GM06990 (cell line): ENCODE results near the gene MICAL3.

Experiments
- DNase-seq: peaks from one replicate; pipeline ENCODE4 v3.0.0-alpha.2; 2011; ENCODE audit not compliant: insufficient read length; ENCODE audit errors: extremely low read depth
- H3K27me3 ChIP-seq: replicated peaks from 2 replicates; pipeline ENCODE4 v1.6.0; 2011; ENCODE audit warnings: low read length; ENCODE audit not compliant: control insufficient read depth, insufficient read depth
- H3K36me3 ChIP-seq: 2 replicates; pipeline ENCODE4 v1.5.1; 2011; ENCODE audit warnings: low read length; ENCODE audit not compliant: control insufficient read depth, insufficient read depth
- H3K4me3 ChIP-seq: replicated peaks from 2 replicates; pipeline ENCODE4 v1.5.1; 2011; ENCODE audit warnings: low read depth, mild to moderate bottlenecking, control low read depth, low read length
- TF ChIP-seq, protein P1 (sequence below): IDR thresholded peaks from 2 replicates; pipeline ENCODE4 v1.5.1; 2011; ENCODE audit warnings: low read length, control low read depth, mild to moderate bottlenecking, inconsistent platforms; ENCODE audit not compliant: insufficient read depth, poor library complexity, severe bottlenecking

The MICAL3 gene

DNA sequence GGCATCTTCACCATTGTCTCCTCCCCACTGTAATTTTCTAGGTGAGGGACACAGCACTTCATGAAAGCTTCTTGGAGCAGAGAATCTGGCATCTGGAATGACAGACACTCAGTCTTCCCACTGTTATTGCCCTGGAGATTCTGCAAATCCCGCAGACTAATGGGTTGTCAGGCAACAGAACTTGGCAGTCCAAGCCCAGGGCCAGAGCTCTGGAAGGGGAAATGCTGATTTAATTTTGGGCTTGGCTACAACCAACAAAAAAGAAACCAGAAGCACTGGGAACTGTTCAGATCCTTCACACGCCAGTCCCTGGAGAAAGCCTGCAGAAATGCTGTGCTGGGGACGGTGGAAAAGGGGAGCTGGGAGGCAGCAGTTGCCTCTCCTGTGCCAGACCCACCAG, 178.6 kb downstream of the MICAL3 start:
- TF ChIP-seq, protein P1, sequence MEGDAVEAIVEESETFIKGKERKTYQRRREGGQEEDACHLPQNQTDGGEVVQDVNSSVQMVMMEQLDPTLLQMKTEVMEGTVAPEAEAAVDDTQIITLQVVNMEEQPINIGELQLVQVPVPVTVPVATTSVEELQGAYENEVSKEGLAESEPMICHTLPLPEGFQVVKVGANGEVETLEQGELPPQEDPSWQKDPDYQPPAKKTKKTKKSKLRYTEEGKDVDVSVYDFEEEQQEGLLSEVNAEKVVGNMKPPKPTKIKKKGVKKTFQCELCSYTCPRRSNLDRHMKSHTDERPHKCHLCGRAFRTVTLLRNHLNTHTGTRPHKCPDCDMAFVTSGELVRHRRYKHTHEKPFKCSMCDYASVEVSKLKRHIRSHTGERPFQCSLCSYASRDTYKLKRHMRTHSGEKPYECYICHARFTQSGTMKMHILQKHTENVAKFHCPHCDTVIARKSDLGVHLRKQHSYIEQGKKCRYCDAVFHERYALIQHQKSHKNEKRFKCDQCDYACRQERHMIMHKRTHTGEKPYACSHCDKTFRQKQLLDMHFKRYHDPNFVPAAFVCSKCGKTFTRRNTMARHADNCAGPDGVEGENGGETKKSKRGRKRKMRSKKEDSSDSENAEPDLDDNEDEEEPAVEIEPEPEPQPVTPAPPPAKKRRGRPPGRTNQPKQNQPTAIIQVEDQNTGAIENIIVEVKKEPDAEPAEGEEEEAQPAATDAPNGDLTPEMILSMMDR: no peak
- DNase-seq: no peak
- Histone ChIP-seq H3K36me3 (no peaks in the 10 kb centered on the region), H3K4me3 (no peak overlapping the region), H3K27me3 (no peaks in the 10 kb centered on the region)

GRCh38 chr22:17845327-17845726, 179.0 kb downstream of the MICAL3 start:
- no peak for DNase-seq
- Histone ChIP-seq H3K36me3 (no peaks in the 10 kb centered on the region), H3K27me3 (no peaks in the 10 kb centered on the region), H3K4me3 (no peak overlapping the region)
- TF ChIP-seq, protein P1: no peak

- DNase-seq: no peak
- H3K27me3 ChIP-seq: no peaks in the 10 kb centered on the region
- no peaks in the 10 kb centered on the region for H3K36me3 ChIP-seq
- H3K4me3 ChIP-seq: no peak overlapping the region
- TF ChIP-seq, protein P1: no peak
These were observed 180.2 kb downstream of the MICAL3 start for GRCh38 chr22:17844150-17844549.

DNA sequence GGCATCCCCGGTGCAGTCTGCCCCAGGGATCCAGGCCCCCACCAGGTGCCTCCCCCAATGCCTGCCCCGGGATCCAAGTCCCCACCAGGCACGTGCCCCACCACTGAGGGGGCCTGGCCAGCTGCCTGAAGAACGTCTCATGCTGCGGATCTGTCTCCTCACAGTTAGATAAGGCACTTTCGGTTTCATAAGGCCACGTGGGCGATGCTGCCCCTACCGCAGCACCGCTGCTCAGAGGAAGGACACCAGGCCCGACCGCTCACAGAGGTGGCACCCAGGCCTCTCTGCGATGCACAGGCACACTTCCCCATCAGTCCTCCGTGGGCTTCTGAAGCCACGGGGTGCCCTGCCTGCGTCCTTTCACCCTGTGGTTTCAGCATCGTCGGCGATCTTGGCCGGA, 182.0 kb downstream of the MICAL3 start:
- no peak for DNase-seq
- H3K36me3 ChIP-seq: no peaks in the 10 kb centered on the region
- H3K27me3 ChIP-seq: no peaks in the 10 kb centered on the region
- no peak overlapping the region for H3K4me3 ChIP-seq
- TF ChIP-seq, protein P1: no peak

- no peaks in the 10 kb centered on the region for H3K36me3 ChIP-seq
- no peaks in the 10 kb centered on the region for H3K27me3 ChIP-seq
- no peak for DNase-seq
- TF ChIP-seq, protein P1: no peak
- H3K4me3 ChIP-seq: no peak overlapping the region
These were observed 182.5 kb downstream of the MICAL3 start for GRCh38 chr22:17841836-17842235.

DNA sequence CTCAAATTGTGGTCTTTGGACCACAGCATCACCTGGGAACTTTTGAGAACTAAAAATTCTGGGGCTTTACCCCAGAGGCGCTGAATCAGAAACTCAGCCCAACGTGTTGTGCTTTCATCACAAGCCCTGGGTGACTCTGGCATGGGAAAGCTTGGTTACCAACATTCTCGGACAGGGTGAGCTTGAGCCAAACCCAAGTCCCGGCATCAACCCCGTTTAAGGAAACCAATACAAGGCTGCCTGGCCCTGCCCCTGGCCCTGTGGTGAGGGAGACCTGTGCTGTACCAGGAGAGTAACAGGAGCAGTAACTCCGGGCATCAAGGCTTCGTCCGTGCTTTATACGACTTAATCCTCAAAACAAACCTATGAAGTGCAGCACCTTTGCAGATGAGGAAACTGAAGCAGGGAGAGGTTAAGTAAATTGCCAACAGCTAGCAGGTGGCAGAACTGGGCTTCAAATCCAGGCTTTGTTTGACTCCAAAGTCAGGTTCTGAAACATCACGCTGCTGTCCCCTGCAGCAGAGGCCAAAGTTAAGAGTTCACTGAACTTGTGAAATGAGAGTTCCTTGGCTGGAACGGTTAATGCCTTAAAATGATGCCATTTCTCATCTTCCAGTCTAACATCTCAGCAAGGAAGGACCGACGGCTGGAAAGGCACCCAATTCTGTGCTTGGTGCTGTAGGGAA, 186.0 kb downstream of the MICAL3 start:
- H3K36me3 ChIP-seq: no peaks in the 10 kb centered on the region
- TF ChIP-seq, protein P1: no peak
- no peak for DNase-seq
- no peaks in the 10 kb centered on the region for H3K27me3 ChIP-seq
- H3K4me3 ChIP-seq: no peak overlapping the region
